DND-41 (cell line): ENCODE measurements around the gene NRP1.
A peak's percentile ranks its signal among the peaks of the same experiment; 100 is the strongest.

Experiments used
- EZH2 ChIP-seq: IDR thresholded peaks from 3 replicates; pipeline ENCODE4 v1.6.1; 2012; ENCODE audit warnings: borderline replicate concordance, low read depth, mild to moderate bottlenecking, moderate library complexity, low read length, inconsistent platforms; ENCODE audit not compliant: severe bottlenecking
- TF ChIP-seq, protein P1 (sequence below): IDR thresholded peaks from 2 replicates; pipeline ENCODE4 v1.5.1; 2012; ENCODE audit warnings: borderline replicate concordance, low read length, moderate library complexity, mild to moderate bottlenecking; ENCODE audit not compliant: poor library complexity, severe bottlenecking; ENCODE audit errors: extremely low read depth

- no peak for TF ChIP-seq EZH2
- TF ChIP-seq, protein P1, sequence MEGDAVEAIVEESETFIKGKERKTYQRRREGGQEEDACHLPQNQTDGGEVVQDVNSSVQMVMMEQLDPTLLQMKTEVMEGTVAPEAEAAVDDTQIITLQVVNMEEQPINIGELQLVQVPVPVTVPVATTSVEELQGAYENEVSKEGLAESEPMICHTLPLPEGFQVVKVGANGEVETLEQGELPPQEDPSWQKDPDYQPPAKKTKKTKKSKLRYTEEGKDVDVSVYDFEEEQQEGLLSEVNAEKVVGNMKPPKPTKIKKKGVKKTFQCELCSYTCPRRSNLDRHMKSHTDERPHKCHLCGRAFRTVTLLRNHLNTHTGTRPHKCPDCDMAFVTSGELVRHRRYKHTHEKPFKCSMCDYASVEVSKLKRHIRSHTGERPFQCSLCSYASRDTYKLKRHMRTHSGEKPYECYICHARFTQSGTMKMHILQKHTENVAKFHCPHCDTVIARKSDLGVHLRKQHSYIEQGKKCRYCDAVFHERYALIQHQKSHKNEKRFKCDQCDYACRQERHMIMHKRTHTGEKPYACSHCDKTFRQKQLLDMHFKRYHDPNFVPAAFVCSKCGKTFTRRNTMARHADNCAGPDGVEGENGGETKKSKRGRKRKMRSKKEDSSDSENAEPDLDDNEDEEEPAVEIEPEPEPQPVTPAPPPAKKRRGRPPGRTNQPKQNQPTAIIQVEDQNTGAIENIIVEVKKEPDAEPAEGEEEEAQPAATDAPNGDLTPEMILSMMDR, result peak; percentile 66
Measured at GRCh38 chr10:33193057-33193700, 141.3 kb downstream of the NRP1 start.
